HCT116 (cell line): ENCODE data around the gene INS. TPM values are rescaled to one million over a fixed set of nuclear protein-coding genes. Genes with fewer than 3 reads are reported as not detected.

ENCODE experiments used
- ATAC-seq: fragments of 200-7000 bp; cut with Tn5 transposase; 2 replicates; pipeline ENCODE4 v1.9.1; 2020; ENCODE audit warnings: mild to moderate bottlenecking, moderate library complexity
- BruUV-seq: library from RNA; stranded (reverse); fragments of 400-500 nt; replicated peaks from 2 replicates; lab custom pipeline; 2021; lab: Mats Ljungman, UMichigan
- CTCF ChIA-PET: fragments of 300-600 bp; sonication (Branson Sonifier 250); formaldehyde crosslinking; loops from one replicate; lab custom pipeline; 2021; ENCODE audit warnings: antibody characterized with exemption; lab: Charles Lee
- POLR2A ChIA-PET: fragments of 300-600, 350-600 bp; sonication (Branson Sonifier 250); formaldehyde crosslinking; loops from one replicate; lab custom pipeline; 2021; ENCODE audit warnings: antibody characterized with exemption; lab: Charles Lee
- RAD21 ChIA-PET, 2 experiments: fragments of 300-600 bp; sonication (Branson Sonifier 250); formaldehyde crosslinking; loops; one replicate each; lab custom pipeline; 2023; ENCODE audit warnings: low total read pairs in 2 of 2; ENCODE audit not compliant: uncharacterized antibody in 2 of 2, unreplicated experiment in 2 of 2, low non-redundant PET in 1 of 2; lab: Charles Lee
- DNase-seq: peaks from one replicate; pipeline ENCODE4 v3.0.0-alpha.2; 2010; ENCODE audit warnings: low read depth, low spot score
- H2AFZ ChIP-seq: fragments of 200-600 bp; shearing (Covaris generic), sonication (generic); 2 replicates; pipeline ENCODE4 v1.6.1; 2017; ENCODE audit warnings: low read depth, mixed run types, mixed read lengths, antibody characterized with exemption, low read length; ENCODE audit not compliant: poor library complexity, severe bottlenecking
- H3K27ac ChIP-seq: 2 replicates; pipeline ENCODE4 v1.5.1; 2012; ENCODE audit warnings: low read depth, low read length
- H3K27me3 ChIP-seq: fragments of 200-600 bp; sonication (generic); 2 replicates; pipeline ENCODE4 v1.6.1; 2016; ENCODE audit warnings: mixed run types, low read length, mixed read lengths; ENCODE audit not compliant: insufficient read depth
- H3K36me3 ChIP-seq, 2 experiments: fragments of 200-500 bp in 1 of 2; fragments of 200-600 bp in 1 of 2; sonication (Bioruptor generic) in 1 of 2; sonication (generic) in 1 of 2; 2 replicates each; pipeline versions ENCODE4 v1.5.1 to v1.6.1; 2014 to 2016; ENCODE audit warnings: low read length in 2 of 2, inconsistent platforms in 1 of 2, mixed read lengths in 1 of 2, mixed run types in 1 of 2; ENCODE audit not compliant: insufficient read depth in 2 of 2, control insufficient read depth in 1 of 2
- H3K4me1 ChIP-seq, 2 experiments: fragments of 200-600 bp in 1 of 2; sonication (generic) in 1 of 2; 2 replicates each; pipeline versions ENCODE4 v1.5.1 to v1.6.1; 2012 to 2017; ENCODE audit warnings: low read length in 2 of 2, inconsistent platforms in 1 of 2, mild to moderate bottlenecking in 1 of 2, mixed read lengths in 1 of 2, mixed run types in 1 of 2, moderate library complexity in 1 of 2; ENCODE audit not compliant: insufficient read depth in 2 of 2, control insufficient read depth in 1 of 2
- H3K4me2 ChIP-seq: fragments of 200-600 bp; sonication (generic); 2 replicates; pipeline ENCODE4 v1.6.1; 2017; ENCODE audit warnings: mixed run types, low read length, mixed read lengths
- H3K4me3 ChIP-seq, 2 experiments: fragments of 200-600 bp in 1 of 2; sonication (generic) in 1 of 2; replicated peaks in 1 of 2; 2 replicates each; pipeline ENCODE4 v1.5.1; 2011 to 2016; ENCODE audit warnings: low read length in 2 of 2, control low read depth in 1 of 2, low read depth in 1 of 2, mild to moderate bottlenecking in 1 of 2, mixed read lengths in 1 of 2, mixed run types in 1 of 2
- H3K79me2 ChIP-seq: fragments of 200-600 bp; sonication (generic); 2 replicates; pipeline ENCODE4 v1.6.1; 2017; ENCODE audit warnings: mild to moderate bottlenecking, mixed run types, low read length, moderate library complexity, mixed read lengths; ENCODE audit not compliant: insufficient read depth
- H3K9ac ChIP-seq: fragments of 200-600 bp; sonication (generic); 2 replicates; pipeline ENCODE4 v1.6.1; 2016; ENCODE audit warnings: low read length, mixed read lengths
- H3K9me2 ChIP-seq: fragments of 200-600 bp; sonication (generic), shearing (Covaris generic); 2 replicates; pipeline ENCODE4 v1.6.1; 2017; ENCODE audit warnings: mixed run types, mild to moderate bottlenecking, moderate library complexity; ENCODE audit not compliant: insufficient read depth
- H3K9me3 ChIP-seq, 2 experiments: fragments of 200-500 bp in 1 of 2; fragments of 200-600 bp in 1 of 2; sonication (Bioruptor generic) in 1 of 2; sonication (generic) in 1 of 2; 2 replicates each; pipeline ENCODE4 v1.6.1; 2014 to 2017; ENCODE audit warnings: low read length in 2 of 2, mixed read lengths in 2 of 2, inconsistent platforms in 1 of 2, low read depth in 1 of 2, mild to moderate bottlenecking in 1 of 2, mixed run types in 1 of 2, moderate library complexity in 1 of 2; ENCODE audit not compliant: control insufficient read depth in 1 of 2, insufficient read depth in 1 of 2
- H4K20me1 ChIP-seq: fragments of 200-600 bp; sonication (generic), shearing (Covaris generic); 2 replicates; pipeline ENCODE4 v1.6.1; 2017; ENCODE audit warnings: mixed run types, mild to moderate bottlenecking, moderate library complexity; ENCODE audit not compliant: insufficient read depth
- CEBPB ChIP-seq: IDR thresholded peaks from 2 replicates; pipeline ENCODE4 v1.6.1; 2012; ENCODE audit warnings: low read depth
- CTCF ChIP-seq, 3 experiments: fragments of 200-600 bp in 1 of 3; sonication (generic) in 1 of 3; IDR thresholded peaks in 2 of 3; conservative IDR thresholded peaks in 1 of 3; 2 replicates each; pipeline ENCODE4 v1.5.1; 2012 to 2017; ENCODE audit warnings: low read depth in 2 of 3, low read length in 2 of 3, antibody characterized with exemption in 1 of 3, borderline replicate concordance in 1 of 3, control low read depth in 1 of 3, mild to moderate bottlenecking in 1 of 3, mixed read lengths in 1 of 3, mixed run types in 1 of 3, moderate library complexity in 1 of 3; ENCODE audit not compliant: insufficient read depth in 1 of 3
- EGR1 ChIP-seq: IDR thresholded peaks from 2 replicates; pipeline ENCODE4 v1.6.1; 2012; ENCODE audit warnings: low read depth
- ELF1 ChIP-seq: IDR thresholded peaks from 2 replicates; pipeline ENCODE4 v1.6.1; 2012; ENCODE audit warnings: low read depth, borderline replicate concordance
- EZH2 ChIP-seq: fragments of 200-600 bp; sonication (generic); IDR thresholded peaks from 2 replicates; pipeline ENCODE4 v1.6.1; 2017; ENCODE audit warnings: antibody characterized with exemption, mixed run types
- FOSL1 ChIP-seq: IDR thresholded peaks from 2 replicates; pipeline ENCODE4 v1.6.1; 2012; ENCODE audit warnings: low read depth
- MAX ChIP-seq: IDR thresholded peaks from 2 replicates; pipeline ENCODE4 v1.6.1; 2012
- RAD21 ChIP-seq: IDR thresholded peaks from 2 replicates; pipeline ENCODE4 v1.6.1; 2012; ENCODE audit warnings: low read depth, mild to moderate bottlenecking
- SIN3A ChIP-seq: IDR thresholded peaks from 2 replicates; pipeline ENCODE4 v1.6.1; 2012; ENCODE audit warnings: low read depth
- SRF ChIP-seq: IDR thresholded peaks from 2 replicates; pipeline ENCODE4 v1.6.1; 2012; ENCODE audit warnings: low read depth
- YY1 ChIP-seq: IDR thresholded peaks from 2 replicates; pipeline ENCODE4 v1.6.1; 2011; ENCODE audit warnings: low read length, low read depth, moderate library complexity, mild to moderate bottlenecking; ENCODE audit not compliant: insufficient replicate concordance; ENCODE audit errors: extremely low read depth
- ZFX ChIP-seq: fragments of 450-650 bp; IDR thresholded peaks from 2 replicates; pipeline ENCODE4 v1.6.1; 2017
- ZNF274 ChIP-seq: fragments of 200-500 bp; sonication (Bioruptor generic); IDR thresholded peaks from 2 replicates; pipeline ENCODE4 v1.6.1; 2014; ENCODE audit warnings: mild to moderate bottlenecking, low read depth, low read length, inconsistent platforms
- intact Hi-C: fragments of 100-400 bp; cut with micrococcal nuclease; formaldehyde crosslinking; loops from 2 replicates; pipeline ENCODE4 v1.10.0; 2022
- total RNA-seq: library from RNA; stranded (reverse); gene quantifications from one replicate; pipeline ENCODE4 v1.2.1, GENCODE V29; 2021; ENCODE audit not compliant: unreplicated experiment
- TF ChIP-seq, protein P1 (sequence below): IDR thresholded peaks from 2 replicates; pipeline ENCODE4 v1.6.1; 2012; ENCODE audit warnings: low read depth
- TF ChIP-seq, protein P2 (sequence below): IDR thresholded peaks from 2 replicates; pipeline ENCODE4 v1.6.1; 2011; ENCODE audit warnings: mild to moderate bottlenecking, low read length, moderate library complexity; ENCODE audit not compliant: insufficient replicate concordance; ENCODE audit errors: extremely low read depth

Gene INS
- total RNA-seq, 1 experiment from 2014 or later = 0.44 TPM

- TF ChIP-seq, protein P1, sequence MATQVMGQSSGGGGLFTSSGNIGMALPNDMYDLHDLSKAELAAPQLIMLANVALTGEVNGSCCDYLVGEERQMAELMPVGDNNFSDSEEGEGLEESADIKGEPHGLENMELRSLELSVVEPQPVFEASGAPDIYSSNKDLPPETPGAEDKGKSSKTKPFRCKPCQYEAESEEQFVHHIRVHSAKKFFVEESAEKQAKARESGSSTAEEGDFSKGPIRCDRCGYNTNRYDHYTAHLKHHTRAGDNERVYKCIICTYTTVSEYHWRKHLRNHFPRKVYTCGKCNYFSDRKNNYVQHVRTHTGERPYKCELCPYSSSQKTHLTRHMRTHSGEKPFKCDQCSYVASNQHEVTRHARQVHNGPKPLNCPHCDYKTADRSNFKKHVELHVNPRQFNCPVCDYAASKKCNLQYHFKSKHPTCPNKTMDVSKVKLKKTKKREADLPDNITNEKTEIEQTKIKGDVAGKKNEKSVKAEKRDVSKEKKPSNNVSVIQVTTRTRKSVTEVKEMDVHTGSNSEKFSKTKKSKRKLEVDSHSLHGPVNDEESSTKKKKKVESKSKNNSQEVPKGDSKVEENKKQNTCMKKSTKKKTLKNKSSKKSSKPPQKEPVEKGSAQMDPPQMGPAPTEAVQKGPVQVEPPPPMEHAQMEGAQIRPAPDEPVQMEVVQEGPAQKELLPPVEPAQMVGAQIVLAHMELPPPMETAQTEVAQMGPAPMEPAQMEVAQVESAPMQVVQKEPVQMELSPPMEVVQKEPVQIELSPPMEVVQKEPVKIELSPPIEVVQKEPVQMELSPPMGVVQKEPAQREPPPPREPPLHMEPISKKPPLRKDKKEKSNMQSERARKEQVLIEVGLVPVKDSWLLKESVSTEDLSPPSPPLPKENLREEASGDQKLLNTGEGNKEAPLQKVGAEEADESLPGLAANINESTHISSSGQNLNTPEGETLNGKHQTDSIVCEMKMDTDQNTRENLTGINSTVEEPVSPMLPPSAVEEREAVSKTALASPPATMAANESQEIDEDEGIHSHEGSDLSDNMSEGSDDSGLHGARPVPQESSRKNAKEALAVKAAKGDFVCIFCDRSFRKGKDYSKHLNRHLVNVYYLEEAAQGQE = no peak
- TF ChIP-seq CEBPB (no peak), FOSL1 (no peak), SRF (no peak), YY1 (no peak), ZNF274 (no peak), MAX (no peak), EGR1 (no peak), SIN3A (no peak)
Measured at GRCh38 chr11:2166091-2166851, 5.3 kb upstream of the INS start (continued).

- no peak overlapping the region for H3K4me2 ChIP-seq
- no peaks in the 10 kb centered on the region for H3K36me3 ChIP-seq
- H3K9me3 ChIP-seq = no peaks in the 10 kb centered on the region
- RAD21 ChIA-PET = no interaction called here
- CTCF ChIA-PET = interaction anchor here (2.0 to 4.8 kb wide), 2 partner anchors 14 to 254 kb away, joined by 10 to 23 read pairs; no protein-coding TSS in a partner anchor
- no peak overlapping the region for H3K27ac ChIP-seq
- POLR2A ChIA-PET = no interaction called here
- no peaks in the 10 kb centered on the region for H4K20me1 ChIP-seq
- H2AFZ ChIP-seq = no peak overlapping the region
- BruUV-seq = no TSS peak
- DNase-seq = no peak
- no peak for TF ChIP-seq ELF1
- TF ChIP-seq EZH2 = no peak
- no peak for TF ChIP-seq FOSL1
- TF ChIP-seq ZFX = no peak
- no peak for TF ChIP-seq SIN3A
- no peak for TF ChIP-seq RAD21
- TF ChIP-seq, protein P2, sequence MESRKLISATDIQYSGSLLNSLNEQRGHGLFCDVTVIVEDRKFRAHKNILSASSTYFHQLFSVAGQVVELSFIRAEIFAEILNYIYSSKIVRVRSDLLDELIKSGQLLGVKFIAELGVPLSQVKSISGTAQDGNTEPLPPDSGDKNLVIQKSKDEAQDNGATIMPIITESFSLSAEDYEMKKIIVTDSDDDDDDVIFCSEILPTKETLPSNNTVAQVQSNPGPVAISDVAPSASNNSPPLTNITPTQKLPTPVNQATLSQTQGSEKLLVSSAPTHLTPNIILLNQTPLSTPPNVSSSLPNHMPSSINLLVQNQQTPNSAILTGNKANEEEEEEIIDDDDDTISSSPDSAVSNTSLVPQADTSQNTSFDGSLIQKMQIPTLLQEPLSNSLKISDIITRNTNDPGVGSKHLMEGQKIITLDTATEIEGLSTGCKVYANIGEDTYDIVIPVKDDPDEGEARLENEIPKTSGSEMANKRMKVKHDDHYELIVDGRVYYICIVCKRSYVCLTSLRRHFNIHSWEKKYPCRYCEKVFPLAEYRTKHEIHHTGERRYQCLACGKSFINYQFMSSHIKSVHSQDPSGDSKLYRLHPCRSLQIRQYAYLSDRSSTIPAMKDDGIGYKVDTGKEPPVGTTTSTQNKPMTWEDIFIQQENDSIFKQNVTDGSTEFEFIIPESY = no peak
- no peak for TF ChIP-seq CTCF (IDR thresholded peaks at IDR 0.05 in 2 of 3, conservative IDR thresholded peaks at IDR 0.05 in 1 of 3; ENCODE audit: borderline replicate concordance in 1 of 3, insufficient read depth in 1 of 3, low read depth in 2 of 3, low read length in 2 of 3)
- no peak for TF ChIP-seq SRF
- TF ChIP-seq CEBPB = no peak
- TF ChIP-seq YY1 = no peak
- H3K9me2 ChIP-seq = no peaks in the 10 kb centered on the region
- intact Hi-C loops = no loop called here
- no peak overlapping the region for H3K4me3 ChIP-seq
- H3K9ac ChIP-seq = no peak overlapping the region
- H3K79me2 ChIP-seq = no peaks in the 10 kb centered on the region
- H3K4me1 ChIP-seq = peaks cover 2 to 21% of the 10 kb centered on the region in 2 experiments; a peak in 3 of 4 replicates
- H3K27me3 ChIP-seq = no peaks in the 10 kb centered on the region
- ATAC-seq = no peak
Measured at GRCh38 chr11:2165571-2165970, 4.6 kb upstream of the INS start.
